Lung (tissue), 12 donors: ENCODE results near the gene DENND11. TPM values are rescaled to one million over a fixed set of nuclear protein-coding genes. Genes with fewer than 3 reads are reported as not detected.

Experiments
- ATAC-seq: fragments of 200-7000 bp; cut with Tn5 transposase; one replicate; pipeline ENCODE4 v1.9.1; 2020; ENCODE audit warnings: moderate number of reproducible peaks; ENCODE audit not compliant: insufficient read depth, low FRiP score
- DNase-seq, 3 donors: peaks; one replicate each; pipeline ENCODE4 v3.0.0-alpha.2; 2013 to 2017
- H3K27ac ChIP-seq, 2 donors: one replicate each; pipeline ENCODE4 v1.5.1; 2013; ENCODE audit warnings: mild to moderate bottlenecking in 2 of 2, moderate library complexity in 2 of 2, control low read depth in 1 of 2, inconsistent platforms in 1 of 2, low read depth in 1 of 2, low read length in 1 of 2
- H3K27me3 ChIP-seq, 3 donors: one replicate each; pipeline ENCODE4 v1.5.1; 2013; ENCODE audit warnings: low read length in 2 of 3; ENCODE audit not compliant: control insufficient read depth in 3 of 3, insufficient read depth in 3 of 3
- H3K36me3 ChIP-seq, 4 donors: one replicate each; pipeline ENCODE4 v1.5.1; 2013; ENCODE audit warnings: low read length in 4 of 4, mild to moderate bottlenecking in 1 of 4, moderate library complexity in 1 of 4; ENCODE audit not compliant: control insufficient read depth in 4 of 4, insufficient read depth in 4 of 4
- H3K4me1 ChIP-seq, 5 donors: one replicate each; pipeline ENCODE4 v1.5.1; 2013; ENCODE audit warnings: low read length in 5 of 5, mild to moderate bottlenecking in 2 of 5, moderate library complexity in 1 of 5; ENCODE audit not compliant: control insufficient read depth in 5 of 5, insufficient read depth in 5 of 5
- H3K4me3 ChIP-seq: one replicate; pipeline ENCODE4 v1.5.1; 2013; ENCODE audit warnings: mild to moderate bottlenecking, control low read depth, moderate library complexity
- H3K9ac ChIP-seq, 2 donors: one replicate each; pipeline ENCODE4 v1.5.1; 2013; ENCODE audit warnings: low read length in 2 of 2, control low read depth in 1 of 2; ENCODE audit not compliant: insufficient read depth in 1 of 2
- H3K9me3 ChIP-seq, 4 donors: one replicate each; pipeline ENCODE4 v1.5.1; 2013; ENCODE audit warnings: low read length in 3 of 4, mild to moderate bottlenecking in 1 of 4, moderate library complexity in 1 of 4; ENCODE audit not compliant: control insufficient read depth in 4 of 4, insufficient read depth in 3 of 4
- CTCF ChIP-seq: IDR thresholded peaks from 2 replicates; pipeline ENCODE4 v1.5.1; 2012; ENCODE audit warnings: mild to moderate bottlenecking; ENCODE audit errors: control extremely low read depth, extremely low read depth
- WGBS, 2 donors: extraction: QIAGEN DNeasy Blood & Tissue Kit; methylation state at CpG; one replicate each; pipeline ENCODE4 v1.1.7; 2013; 5-methylcytosine and 5-hydroxymethylcytosine counted together
- polyA plus RNA-seq, 2 donors: library from polyadenylated mRNA; stranded (reverse); fragments of 200-250 nt; gene quantifications; one replicate each; pipeline ENCODE4 v1.2.1, GENCODE V29; 2013
- total RNA-seq, 2 donors: library from RNA; depleted of rRNA in 1 of 2; stranded (reverse); fragments of >200 nt in 1 of 2; gene quantifications; one replicate each; pipeline ENCODE4 v1.2.1, GENCODE V29; 2014 to 2021
- donor health status: control.
- donor health status: control.
- donor health status: Bipolar disorder and iron deficiency.
- donor health status: healthy.
- donor health status: DM: yes; HTN: yes; CAD: no.

DENND11 gene
- total and polyA plus RNA-seq, 4 donors = 5.1 to 43.3 (median 16.2) TPM

- DNase-seq (peak in 1 of 3 donors; percentile 41), ATAC-seq (peak; percentile 38)
- Histone ChIP-seq H3K27me3 (no peaks in the 10 kb centered on the region), H3K36me3 (peaks cover 22 to 37% (median 32%) of the 10 kb centered on the region in 4 donors), H3K9me3 (no peaks in the 10 kb centered on the region), H3K9ac (no peak overlapping the region), H3K27ac (peak overlapping the region in 1 of 2 donors; percentile 17), H3K4me3 (no peak overlapping the region), H3K4me1 (no peaks in the 10 kb centered on the region)
- 27 to 43% methylated on average over 6 of the region's 6 CpGs for WGBS, 2 donors
- TF ChIP-seq CTCF = no peak
Measured at GRCh38 chr7:141663081-141663849, 38.7 kb downstream of the DENND11 start.

- no peak overlapping the region for H3K9ac ChIP-seq
- no peak overlapping the region for H3K27ac ChIP-seq
- 27 to 51% methylated on average over 4 of the region's 4 CpGs for WGBS, 2 donors
- no peaks in the 10 kb centered on the region for H3K9me3 ChIP-seq
- no peak for TF ChIP-seq CTCF
- peak; percentile 37 for ATAC-seq
- no peaks in the 10 kb centered on the region for H3K4me1 ChIP-seq
- peaks cover 15 to 33% (median 28%) of the 10 kb centered on the region in 4 donors for H3K36me3 ChIP-seq
- H3K4me3 ChIP-seq = no peak overlapping the region
- H3K27me3 ChIP-seq = no peaks in the 10 kb centered on the region
- peak in 1 of 3 donors; percentile 26 for DNase-seq
Measured at GRCh38 chr7:141660259-141660658, 41.7 kb downstream of the DENND11 start.

GRCh38 chr7:141659501-141659900 is 42.5 kb downstream of the DENND11 start:
- Histone ChIP-seq H3K9ac (no peak overlapping the region), H3K9me3 (no peaks in the 10 kb centered on the region), H3K36me3 (peaks cover 14 to 29% (median 20%) of the 10 kb centered on the region in 4 donors), H3K27me3 (no peaks in the 10 kb centered on the region), H3K4me3 (no peak overlapping the region), H3K27ac (no peak overlapping the region), H3K4me1 (no peaks in the 10 kb centered on the region)
- ATAC-seq (no peak), DNase-seq (no peak)
- TF ChIP-seq CTCF = no peak
- WGBS, 2 donors = 88 to 91% methylated on average over 6 of the region's 6 CpGs
